B cell (primary cell): ENCODE results near the gene DHH. TPM values are rescaled to one million over a fixed set of nuclear protein-coding genes. Genes with fewer than 3 reads are reported as not detected.

Experiments
- ATAC-seq: fragments of 200-7000 bp; cut with Tn5 transposase; one replicate; pipeline ENCODE4 v1.10.0; 2021; ENCODE audit warnings: low read depth, mild to moderate bottlenecking, moderate number of reproducible peaks, moderate library complexity
- CTCF ChIA-PET: fragments of 350-600 bp; sonication (Branson Sonifier 250); formaldehyde crosslinking; loops from one replicate; lab custom pipeline; 2021; ENCODE audit warnings: antibody characterized with exemption, inconsistent platforms; lab: Charles Lee
- POLR2A ChIA-PET: fragments of 350-600 bp; sonication (Branson Sonifier 250); formaldehyde crosslinking; loops from one replicate; lab custom pipeline; 2021; ENCODE audit warnings: antibody characterized with exemption; lab: Charles Lee
- DNase-seq: peaks from one replicate; pipeline ENCODE4 v3.0.0; 2013
- H2AFZ ChIP-seq: 2 replicates; pipeline ENCODE4 v1.6.1; 2012; ENCODE audit warnings: mild to moderate bottlenecking, low read depth, low read length; ENCODE audit not compliant: insufficient read depth, poor library complexity, severe bottlenecking
- H3K27ac ChIP-seq, 2 donors: 1 replicate in 1 of 2; 2 replicates in 1 of 2; pipeline ENCODE4 v1.5.1; 2012 to 2013; ENCODE audit warnings: low read length in 2 of 2, mild to moderate bottlenecking in 2 of 2, moderate library complexity in 1 of 2
- H3K27me3 ChIP-seq, 4 experiments: fragments of 200-600 bp in 1 of 4; sonication (generic) in 1 of 4; replicated peaks in 1 of 4; 1 replicate in 2 of 4; 2 replicates in 2 of 4; pipeline versions ENCODE4 v1.6.1 to v1.7.0; 2013 to 2016; ENCODE audit warnings: low read length in 3 of 4, mild to moderate bottlenecking in 2 of 4, mixed read lengths in 1 of 4, moderate library complexity in 1 of 4; ENCODE audit not compliant: insufficient read depth in 4 of 4, control insufficient read depth in 3 of 4; ENCODE audit errors: control extremely low read depth in 1 of 4
- H3K36me3 ChIP-seq, 2 experiments: replicated peaks in 1 of 2; 1 replicate in 1 of 2; 2 replicates in 1 of 2; pipeline versions ENCODE4 v1.6.1 to v1.7.1; 2013; ENCODE audit warnings: low read length in 1 of 2; ENCODE audit not compliant: insufficient read depth in 2 of 2, control insufficient read depth in 1 of 2; ENCODE audit errors: control extremely low read depth in 1 of 2, extremely low read depth in 1 of 2
- H3K4me1 ChIP-seq, 2 donors: fragments of 200-600 bp in 1 of 2; sonication (generic) in 1 of 2; 1 replicate in 1 of 2; 2 replicates in 1 of 2; pipeline versions ENCODE4 v1.5.1 to v1.6.1; 2013 to 2017; ENCODE audit warnings: low read length in 2 of 2; ENCODE audit not compliant: control insufficient read depth in 2 of 2, insufficient read depth in 2 of 2
- H3K4me2 ChIP-seq: replicated peaks from 2 replicates; pipeline ENCODE3; 2012; ENCODE audit warnings: mild to moderate bottlenecking, low read depth, low read length; ENCODE audit not compliant: poor library complexity, severe bottlenecking
- H3K4me3 ChIP-seq, 5 experiments: fragments of 200-600 bp in 1 of 5; sonication (generic) in 1 of 5; 1 replicate in 3 of 5; 2 replicates in 2 of 5; pipeline versions ENCODE4 v1.5.1 to v1.7.0; 2011 to 2016; ENCODE audit warnings: low read length in 4 of 5, mild to moderate bottlenecking in 4 of 5, low read depth in 2 of 5, control low read depth in 1 of 5, moderate library complexity in 1 of 5; ENCODE audit not compliant: insufficient read depth in 1 of 5; ENCODE audit errors: control extremely low read depth in 1 of 5, extremely low read depth in 1 of 5
- H3K79me2 ChIP-seq: fragments of 200-600 bp; sonication (generic); one replicate; pipeline ENCODE4 v1.6.0; 2016; ENCODE audit warnings: low read length; ENCODE audit not compliant: control insufficient read depth, insufficient read depth
- H3K9ac ChIP-seq: fragments of 200-600 bp; sonication (generic); 2 replicates; pipeline ENCODE4 v1.6.1; 2017; ENCODE audit warnings: mild to moderate bottlenecking, low read length, moderate library complexity
- H3K9me3 ChIP-seq, 3 donors: one replicate each; pipeline versions ENCODE4 v1.6.1 to v1.7.1; 2013; ENCODE audit warnings: low read length in 2 of 3; ENCODE audit not compliant: control insufficient read depth in 2 of 3, insufficient read depth in 1 of 3; ENCODE audit errors: control extremely low read depth in 1 of 3
- H4K20me1 ChIP-seq: 2 replicates; pipeline ENCODE4 v1.6.0; 2012; ENCODE audit warnings: mild to moderate bottlenecking, low read length; ENCODE audit not compliant: insufficient read depth, control insufficient read depth, poor library complexity, severe bottlenecking
- H3K27ac Mint-ChIP-seq: one replicate; pipeline ENCODE4 v1.8.0; 2021; ENCODE audit warnings: mixed read lengths
- H3K27me3 Mint-ChIP-seq: one replicate; pipeline ENCODE4 v1.8.0; 2021; ENCODE audit warnings: mixed read lengths
- H3K4me1 Mint-ChIP-seq: one replicate; pipeline ENCODE4 v1.8.0; 2021; ENCODE audit warnings: mixed read lengths
- H3K4me3 Mint-ChIP-seq: one replicate; pipeline ENCODE4 v1.8.0; 2021; ENCODE audit warnings: mixed read lengths
- H3K9me3 Mint-ChIP-seq: one replicate; pipeline ENCODE4 v1.8.0; 2022; ENCODE audit warnings: mixed read lengths; ENCODE audit not compliant: insufficient read depth
- CTCF ChIP-seq: fragments of 200-600 bp; IDR thresholded peaks from one replicate; pipeline ENCODE4 v1.8.0; 2022; ENCODE audit warnings: antibody characterized with exemption, mild to moderate bottlenecking
- EZH2 ChIP-seq: IDR thresholded peaks from 2 replicates; pipeline ENCODE4 v1.6.1; 2012; ENCODE audit warnings: borderline replicate concordance, low read depth, mild to moderate bottlenecking, moderate library complexity, low read length; ENCODE audit not compliant: insufficient read depth, poor library complexity, severe bottlenecking
- WGBS: methylation state at CpG from one replicate; pipeline ENCODE4 v1.1.5; 2013; ENCODE audit warnings: missing lambda C conversion rate; ENCODE audit not compliant: insufficient coverage; 5-methylcytosine and 5-hydroxymethylcytosine counted together
- intact Hi-C: fragments of 100-400 bp; cut with micrococcal nuclease; formaldehyde crosslinking; loops from one replicate; pipeline ENCODE4 v1.10.0; 2022
- polyA plus RNA-seq: library from polyadenylated mRNA; depleted of rRNA; stranded (reverse); fragments of >200 nt; gene quantifications from 2 replicates; pipeline ENCODE4 v1.2.3, GENCODE V29; 2012
- total RNA-seq, 2 donors: library from RNA; stranded (reverse); fragments of 120-200 nt in 1 of 2; gene quantifications; 1 replicate in 1 of 2; 2 replicates in 1 of 2; pipeline versions ENCODE4 v1.2.3 to v1.2.4, GENCODE V29; 2013 to 2022

Gene DHH
- total and polyA plus RNA-seq, 2 donors (not counting 1 experiment from before 2014, with no cell fraction given) = 0.07 to 0.81 TPM

DNA sequence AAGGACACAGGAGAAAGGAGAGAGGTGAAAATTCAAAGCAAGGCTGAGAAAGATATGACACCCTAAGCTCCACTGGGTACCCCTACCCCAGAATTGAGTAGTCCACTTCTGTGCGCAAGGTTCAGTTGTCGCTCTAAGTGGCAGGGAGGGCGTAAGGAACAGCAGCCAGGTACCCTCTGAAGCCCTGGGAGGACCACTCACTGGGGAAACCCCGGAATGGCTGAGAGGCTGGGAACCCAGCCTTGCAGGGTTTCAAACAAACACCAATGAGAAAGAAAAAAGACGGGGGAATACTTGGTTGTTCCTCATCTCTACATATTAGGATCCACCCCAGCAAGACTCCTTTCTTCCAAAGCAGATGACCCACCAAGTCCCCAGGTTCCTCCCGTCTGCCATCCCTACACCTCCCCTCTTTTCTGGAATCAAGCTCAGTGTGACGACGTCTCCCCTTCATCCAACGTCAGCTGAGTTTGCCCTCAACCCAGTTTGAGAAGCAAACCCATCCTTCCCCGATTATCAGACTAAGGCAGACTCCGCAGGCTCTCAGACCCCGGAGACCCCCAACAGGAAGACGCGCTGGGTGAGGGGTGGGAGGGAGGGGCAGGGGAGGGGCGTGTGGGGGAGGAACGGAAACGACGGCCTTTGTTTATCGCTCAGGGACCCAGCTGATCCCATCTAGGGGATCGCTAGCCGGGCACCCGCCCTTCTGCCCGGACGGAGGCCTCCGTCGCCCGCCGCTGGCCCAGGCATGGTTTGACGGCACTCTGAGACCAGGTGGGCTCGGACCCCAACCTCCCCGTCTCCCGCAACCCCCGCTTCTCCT, 15.3 kb upstream of the DHH start:
- 8% methylated on average over 26 of the region's 33 CpGs for WGBS

More for the DNA sequence above, 15.3 kb upstream of the DHH start:
- Histone ChIP-seq H2AFZ (peak overlapping the region; percentile 76), H3K79me2 (peaks cover 36% of the 10 kb centered on the region), H3K27ac (peak overlapping the region; percentile 88 to 90), H4K20me1 (peaks cover 25% of the 10 kb centered on the region), H3K27me3 (no peaks in the 10 kb centered on the region), H3K4me3 (peak overlapping the region; percentile 61 to 99 (median 86)), H3K9ac (peak overlapping the region; percentile 97), H3K4me1 (peaks cover 16 to 23% of the 10 kb centered on the region in 2 donors), H3K36me3 (peaks cover 0 to 24% of the 10 kb centered on the region in 2 experiments), H3K4me2 (peak overlapping the region; percentile 89), H3K9me3 (no peaks in the 10 kb centered on the region)
- intact Hi-C loops = loop anchor here (1.0 to 2.0 kb wide), 7 partner anchors 12 to 124 kb away; partner anchors contain the start of genes PRKAG1 and TUBA1A
- ChIA-PET CTCF (interaction anchor here (0.6 to 17.6 kb wide), 14 partner anchors 8 to 357 kb away, joined by 3 to 193 read pairs (median 6); partner anchors contain the start of genes DHH, TUBA1A and TUBA1B), POLR2A (interaction anchor here (0.6 to 4.3 kb wide), 9 partner anchors 11 to 213 kb away, joined by 3 to 47 read pairs (median 4); partner anchors contain the start of genes RHEBL1, TROAP, TUBA1A and TUBA1B)
- Mint-ChIP-seq H3K27ac (peak overlapping the region; percentile 96), H3K4me1 (peaks cover 47% of the 10 kb centered on the region), H3K4me3 (peak overlapping the region; percentile 96), H3K27me3 (no peaks in the 10 kb centered on the region), H3K9me3 (no peaks in the 10 kb centered on the region)
- TF ChIP-seq EZH2 (no peak), CTCF (no peak)
- ATAC-seq (no peak), DNase-seq (peak; percentile 33)
